ENCODE measurements around the gene CNGB1.

Gene CNGB1

DNA sequence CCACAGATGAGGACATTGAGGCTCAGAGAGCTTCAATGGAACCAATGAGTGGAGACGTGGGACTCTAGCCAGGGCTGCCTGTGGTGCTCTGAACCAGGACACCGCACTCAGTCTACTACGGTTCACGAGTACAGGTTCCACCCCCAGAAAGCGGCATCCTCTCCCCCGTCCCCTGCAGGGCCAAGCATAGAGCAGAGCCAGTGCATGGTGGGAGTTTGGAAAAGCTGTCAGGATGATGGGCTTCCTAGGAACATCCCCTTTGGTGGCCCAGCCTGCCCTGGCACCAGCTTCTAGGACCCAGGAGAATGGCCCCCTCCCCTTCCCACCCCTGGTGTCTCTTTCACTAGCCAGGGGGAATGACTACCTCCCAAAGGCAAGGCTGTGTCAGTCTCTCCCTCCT lies 21.2 kb upstream of the CNGB1 start:
- DNase-seq (ENCODE audit: low read depth), result no peak
- TF ChIP-seq CTCF (conservative IDR thresholded peaks at IDR 0.05; ENCODE audit: low read depth, low read length), result no peak
- no peak overlapping the region for H3K4me3 ChIP-seq (ENCODE audit: low read length)

GRCh38 chr16:57991551-57992059 lies 20.7 kb upstream of the CNGB1 start:
- no peak for DNase-seq (ENCODE audit: low read depth)
- H3K4me3 ChIP-seq (ENCODE audit: low read length), result no peak overlapping the region
- no peak for TF ChIP-seq CTCF (conservative IDR thresholded peaks at IDR 0.05; ENCODE audit: low read depth, low read length)

DNA sequence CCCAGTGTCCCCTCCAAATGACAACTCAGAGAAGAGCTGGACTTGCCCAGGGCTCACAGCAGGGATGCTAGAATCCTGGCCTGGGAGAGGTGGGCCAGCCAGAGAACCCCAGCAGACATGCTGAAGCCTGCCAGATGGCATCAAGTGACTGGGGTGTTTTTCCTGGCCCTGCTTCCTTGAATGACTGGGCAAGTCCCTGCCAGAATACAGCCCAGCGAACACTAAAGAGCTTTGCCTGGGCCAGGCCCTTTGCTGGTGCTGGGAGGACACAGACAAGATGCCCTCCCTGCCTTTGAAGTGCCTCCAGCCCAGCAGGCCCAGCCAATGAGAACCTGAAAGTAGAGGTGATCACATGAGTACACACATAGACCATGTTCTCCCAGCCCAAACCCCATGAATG lies 18.0 kb upstream of the CNGB1 start:
- H3K4me3 ChIP-seq (ENCODE audit: low read length), result no peak overlapping the region
- no peak for DNase-seq (ENCODE audit: low read depth)
- TF ChIP-seq CTCF (conservative IDR thresholded peaks at IDR 0.05; ENCODE audit: low read depth, low read length), result no peak

DNA sequence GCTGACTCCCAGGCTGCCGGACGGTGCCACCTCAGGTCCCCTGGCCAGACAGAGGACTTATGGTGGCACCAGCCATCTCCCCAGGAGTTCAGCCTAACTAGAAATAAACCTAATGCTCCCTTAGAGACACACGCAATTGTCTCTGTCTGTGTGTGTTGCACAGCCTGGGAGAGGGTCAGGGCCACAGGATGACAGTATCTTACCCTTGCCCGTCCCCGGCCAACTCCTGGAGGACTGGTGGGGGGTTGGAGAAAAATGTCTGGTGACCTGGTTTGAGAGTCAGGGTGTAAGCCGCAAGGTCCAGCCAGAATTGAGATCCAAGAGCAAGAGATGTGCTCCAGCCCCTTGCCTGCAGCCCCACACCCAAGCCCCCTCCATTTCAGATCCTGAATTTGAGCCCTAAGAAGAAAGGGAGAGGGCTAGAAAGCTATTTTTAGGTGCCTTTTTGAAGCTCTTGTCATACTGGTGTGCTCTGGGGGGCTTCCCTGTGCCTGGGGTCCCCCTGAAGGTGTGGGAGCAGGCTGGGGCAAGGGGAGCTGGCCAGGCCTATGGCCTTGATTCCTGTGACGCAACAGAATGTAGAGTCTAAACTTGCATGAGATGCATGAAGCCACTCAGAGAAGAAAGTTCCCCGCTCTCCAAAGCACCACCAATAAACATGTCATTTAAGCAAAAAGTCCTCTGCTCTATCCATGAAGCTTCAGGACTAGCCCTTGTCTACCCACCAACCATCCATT lies 16.7 kb upstream of the CNGB1 start:
- H3K4me3 ChIP-seq (ENCODE audit: low read length), result no peak overlapping the region
- DNase-seq (ENCODE audit: low read depth), result no peak
- TF ChIP-seq CTCF (conservative IDR thresholded peaks at IDR 0.05; ENCODE audit: low read depth, low read length), result no peak

- TF ChIP-seq CTCF (conservative IDR thresholded peaks at IDR 0.05; ENCODE audit: low read depth, low read length), result no peak
- no peak for DNase-seq (ENCODE audit: low read depth)
- H3K4me3 ChIP-seq (ENCODE audit: low read length), result no peak overlapping the region
Observed at GRCh38 chr16:57986196-57986595, 15.3 kb upstream of the CNGB1 start.

GRCh38 chr16:57985204-57986181 lies 14.6 kb upstream of the CNGB1 start:
- DNase-seq (ENCODE audit: low read depth), result no peak
- peak overlapping the region; percentile 37 for H3K4me3 ChIP-seq (ENCODE audit: low read length)
- TF ChIP-seq CTCF (conservative IDR thresholded peaks at IDR 0.05; ENCODE audit: low read depth, low read length), result no peak

Measured in retinal pigment epithelial cell (primary cell).